Measurements from ENCODE around the gene CDH4.

DNA sequence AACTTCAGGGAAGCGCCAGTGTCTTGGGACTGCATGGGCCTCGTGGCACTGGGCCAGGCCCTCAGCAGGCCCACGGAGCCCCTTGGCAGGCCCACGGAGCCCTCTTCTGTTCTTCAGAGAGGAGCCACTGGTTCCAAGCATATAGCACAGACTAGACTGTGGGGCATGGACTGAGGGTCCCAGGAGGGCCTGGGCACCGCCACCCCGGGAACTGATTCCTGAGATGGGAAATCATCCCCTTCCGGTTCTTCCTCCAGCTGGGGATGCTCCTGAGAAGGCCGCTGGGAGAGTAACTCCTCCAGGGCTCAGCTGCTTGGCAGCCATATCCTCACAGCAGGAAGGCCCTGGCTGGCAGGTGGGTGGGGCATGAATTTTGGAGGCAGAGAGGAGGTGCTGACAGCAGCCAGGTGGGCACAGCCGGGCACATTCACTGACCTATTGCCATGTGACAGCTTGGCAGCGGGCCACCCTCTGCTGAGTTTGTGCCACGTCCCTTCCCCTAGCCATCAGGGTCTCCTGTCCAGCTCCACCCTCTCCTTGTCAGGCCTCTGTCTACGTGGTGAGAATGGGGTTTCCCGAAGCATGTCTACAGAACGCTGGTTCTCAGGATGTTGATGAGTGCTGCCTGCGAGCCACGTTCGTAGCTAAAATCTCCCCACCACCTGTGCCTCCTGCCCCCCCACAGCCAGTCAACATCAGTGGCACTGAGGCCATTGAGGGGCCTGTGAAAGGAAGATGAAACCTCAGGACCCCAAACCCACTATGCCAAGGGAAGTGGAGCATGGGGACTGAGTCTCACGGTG lies 661.6 kb downstream of the CDH4 start:
- TF ChIP-seq POLR2A (IDR thresholded peaks at IDR 0.05) (no peak), POLR2AphosphoS5 (IDR thresholded peaks at IDR 0.05) (no peak)
- TF ChIP-seq, protein P1, sequence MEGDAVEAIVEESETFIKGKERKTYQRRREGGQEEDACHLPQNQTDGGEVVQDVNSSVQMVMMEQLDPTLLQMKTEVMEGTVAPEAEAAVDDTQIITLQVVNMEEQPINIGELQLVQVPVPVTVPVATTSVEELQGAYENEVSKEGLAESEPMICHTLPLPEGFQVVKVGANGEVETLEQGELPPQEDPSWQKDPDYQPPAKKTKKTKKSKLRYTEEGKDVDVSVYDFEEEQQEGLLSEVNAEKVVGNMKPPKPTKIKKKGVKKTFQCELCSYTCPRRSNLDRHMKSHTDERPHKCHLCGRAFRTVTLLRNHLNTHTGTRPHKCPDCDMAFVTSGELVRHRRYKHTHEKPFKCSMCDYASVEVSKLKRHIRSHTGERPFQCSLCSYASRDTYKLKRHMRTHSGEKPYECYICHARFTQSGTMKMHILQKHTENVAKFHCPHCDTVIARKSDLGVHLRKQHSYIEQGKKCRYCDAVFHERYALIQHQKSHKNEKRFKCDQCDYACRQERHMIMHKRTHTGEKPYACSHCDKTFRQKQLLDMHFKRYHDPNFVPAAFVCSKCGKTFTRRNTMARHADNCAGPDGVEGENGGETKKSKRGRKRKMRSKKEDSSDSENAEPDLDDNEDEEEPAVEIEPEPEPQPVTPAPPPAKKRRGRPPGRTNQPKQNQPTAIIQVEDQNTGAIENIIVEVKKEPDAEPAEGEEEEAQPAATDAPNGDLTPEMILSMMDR (IDR thresholded peaks at IDR 0.05), result no peak

Measured in upper lobe of left lung (tissue), 4 donors.